Superior temporal gyrus (tissue), 1 donor: ENCODE results near the gene MILR1.
"Not testable (repeated sequence)": the region's sequence is repeated elsewhere in the genome, so short reads cannot be mapped to it uniquely, and the experiment has no call there.

Experiments used
- DNase-seq: peaks from one replicate; pipeline ENCODE4 v3.0.0-alpha.2; 2016; ENCODE audit errors: extremely low spot score

MILR1 gene

GRCh38 chr17:64470625-64471024, 21.7 kb downstream of the MILR1 start:
- no peak for DNase-seq

GRCh38 chr17:64471440-64471839, 22.5 kb downstream of the MILR1 start:
- no peak for DNase-seq

GRCh38 chr17:64472564-64472963, 23.6 kb downstream of the MILR1 start:
- no peak for DNase-seq

- DNase-seq, result no peak
Observed at GRCh38 chr17:64477849-64478248, 28.9 kb downstream of the MILR1 start.

GRCh38 chr17:64480951-64481350, 32.0 kb downstream of the MILR1 start:
- DNase-seq, result no peak

- DNase-seq, result no peak
Observed at GRCh38 chr17:64484380-64484779, 35.5 kb downstream of the MILR1 start.

- no peak for DNase-seq
Observed at GRCh38 chr17:64488301-64488700, 39.4 kb downstream of the MILR1 start.

GRCh38 chr17:64491034-64491860, 42.3 kb downstream of the MILR1 start:
- DNase-seq, result no peak

GRCh38 chr17:64491994-64492393, 43.1 kb downstream of the MILR1 start:
- no peak for DNase-seq

GRCh38 chr17:64492481-64493109, 43.7 kb downstream of the MILR1 start:
- no peak for DNase-seq

- DNase-seq, result no peak
Observed at GRCh38 chr17:64494121-64494520, 45.2 kb downstream of the MILR1 start.

GRCh38 chr17:64495300-64495699, 46.4 kb downstream of the MILR1 start:
- DNase-seq, result not testable (repeated sequence)

- no peak for DNase-seq
Observed at GRCh38 chr17:64496348-64496785, 47.5 kb downstream of the MILR1 start.

GRCh38 chr17:64496786-64497564, 48.1 kb downstream of the MILR1 start, which contains the start of gene POLG2:
POLG2 (minus strand) TSS chr17:64497054; CDS start chr17:64496968, 86 bp downstream.
- DNase-seq, result peak; percentile 94

GRCh38 chr17:64497565-64498035, 48.7 kb downstream of the MILR1 start:
- no peak for DNase-seq

GRCh38 chr17:64498308-64499203, 49.6 kb downstream of the MILR1 start:
- no peak for DNase-seq

GRCh38 chr17:64499805-64500486, 51.0 kb downstream of the MILR1 start:
- no peak for DNase-seq

GRCh38 chr17:64500487-64500859, 51.6 kb downstream of the MILR1 start:
- no peak for DNase-seq

GRCh38 chr17:64500862-64501765, 52.2 kb downstream of the MILR1 start:
- no peak for DNase-seq

- DNase-seq, result no peak
Observed at GRCh38 chr17:64502021-64502420, 53.1 kb downstream of the MILR1 start.
